Fibroblast of skin of left biceps (primary cell): ENCODE measurements around the gene CCM2L.

Experiments used
- DNase-seq, 2 experiments: peaks; one replicate each; pipeline ENCODE4 v3.0.0-alpha.2; 2013; ENCODE audit warnings: low read depth in 2 of 2

The CCM2L gene

DNA sequence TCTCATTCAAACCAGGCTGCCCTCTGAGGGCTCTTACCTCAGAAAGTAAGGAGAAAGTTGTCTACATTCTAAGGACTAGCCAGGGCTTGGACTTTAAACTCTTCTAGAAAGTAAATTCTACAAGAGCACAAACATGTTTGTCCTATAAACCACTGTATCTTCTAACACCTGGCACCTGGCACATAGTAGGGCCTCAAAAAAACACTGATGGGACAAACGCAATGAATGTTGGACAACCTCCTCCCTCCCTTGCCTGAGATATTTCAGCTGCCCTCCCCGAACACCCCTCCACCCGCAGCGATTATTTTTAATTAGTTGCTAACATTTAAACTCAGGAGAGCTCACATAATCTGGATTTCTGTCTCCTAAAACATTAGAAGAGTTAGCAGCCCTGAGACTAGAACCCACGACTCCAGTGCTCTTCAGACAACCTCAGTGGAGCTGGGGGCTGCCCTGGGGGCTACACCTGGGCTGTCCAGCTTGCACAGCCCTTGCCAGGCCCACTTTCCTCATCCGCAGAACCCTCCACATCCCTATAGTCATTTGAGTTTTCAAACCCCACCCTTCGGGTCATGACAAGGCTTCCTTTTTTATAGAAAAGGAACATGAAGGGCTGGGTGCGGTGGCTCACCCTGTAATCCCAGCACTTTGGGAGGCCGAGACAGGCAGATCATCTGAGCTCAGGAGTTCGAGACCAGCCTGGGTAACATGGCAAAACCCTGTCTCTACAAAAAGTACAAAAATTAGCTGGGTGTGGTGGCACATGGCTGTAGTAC lies 46.7 kb downstream of the CCM2L start:
- no peak for DNase-seq

GRCh38 chr20:32057656-32058184 lies 47.5 kb downstream of the CCM2L start:
- DNase-seq = no peak

- no peak for DNase-seq
Measured at GRCh38 chr20:32059189-32059588, 49.0 kb downstream of the CCM2L start.

- DNase-seq = no peak
Measured at GRCh38 chr20:32062776-32063170, 52.5 kb downstream of the CCM2L start.

GRCh38 chr20:32063695-32064094 lies 53.5 kb downstream of the CCM2L start:
- DNase-seq = no peak

- no peak for DNase-seq
Measured at GRCh38 chr20:32064667-32065066, 54.4 kb downstream of the CCM2L start.

- peak; percentile 96 for DNase-seq
Measured at GRCh38 chr20:32067234-32067821, 57.1 kb downstream of the CCM2L start.

GRCh38 chr20:32068174-32068573 lies 57.9 kb downstream of the CCM2L start:
- no peak for DNase-seq

GRCh38 chr20:32069711-32070110 lies 59.5 kb downstream of the CCM2L start:
- DNase-seq = no peak

DNA sequence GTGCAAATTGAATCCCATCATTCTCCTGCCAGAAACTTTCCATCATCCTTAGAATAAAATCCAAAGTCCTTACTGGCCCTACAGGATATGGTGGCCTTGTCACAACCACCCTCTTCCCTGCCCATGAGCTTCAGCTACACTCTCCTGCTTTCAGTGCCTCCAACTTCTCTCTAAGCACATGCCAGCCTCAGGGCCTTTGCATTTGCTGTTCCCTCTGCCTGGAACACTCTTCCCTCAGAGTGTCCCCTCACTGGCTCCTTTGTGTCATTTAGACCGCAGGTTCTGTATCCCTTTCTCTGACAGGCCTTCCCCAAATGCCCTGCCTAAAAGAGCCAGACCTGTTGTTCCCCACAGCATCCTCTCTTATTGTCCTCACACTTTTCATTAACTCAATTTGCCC lies 60.0 kb downstream of the CCM2L start:
- no peak for DNase-seq

DNA sequence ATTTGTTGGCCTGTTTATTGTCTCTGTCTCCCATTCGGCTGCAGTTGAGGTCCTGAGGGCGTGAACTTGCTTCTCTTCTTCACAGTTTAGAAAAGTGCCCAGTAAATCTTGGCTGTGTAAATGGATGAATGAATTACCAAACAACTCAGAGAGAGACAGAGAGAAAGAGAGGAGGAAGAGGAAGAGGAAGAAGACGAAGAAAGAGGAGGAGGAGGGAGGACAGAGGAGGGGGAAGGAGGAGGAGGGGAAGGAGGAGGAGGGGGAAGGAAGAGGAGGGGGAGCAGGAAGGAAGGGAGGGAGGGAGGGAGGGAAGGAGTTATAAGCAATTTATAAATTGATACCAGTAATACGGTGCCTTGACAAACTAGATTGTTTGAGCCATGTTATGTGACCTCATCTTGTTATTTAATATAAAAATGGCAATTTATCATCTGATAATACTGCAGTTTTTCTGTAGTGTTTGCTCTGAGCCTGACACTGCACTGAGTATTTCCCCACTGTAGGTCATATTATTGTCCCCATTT lies 60.5 kb downstream of the CCM2L start:
- DNase-seq = no peak

DNA sequence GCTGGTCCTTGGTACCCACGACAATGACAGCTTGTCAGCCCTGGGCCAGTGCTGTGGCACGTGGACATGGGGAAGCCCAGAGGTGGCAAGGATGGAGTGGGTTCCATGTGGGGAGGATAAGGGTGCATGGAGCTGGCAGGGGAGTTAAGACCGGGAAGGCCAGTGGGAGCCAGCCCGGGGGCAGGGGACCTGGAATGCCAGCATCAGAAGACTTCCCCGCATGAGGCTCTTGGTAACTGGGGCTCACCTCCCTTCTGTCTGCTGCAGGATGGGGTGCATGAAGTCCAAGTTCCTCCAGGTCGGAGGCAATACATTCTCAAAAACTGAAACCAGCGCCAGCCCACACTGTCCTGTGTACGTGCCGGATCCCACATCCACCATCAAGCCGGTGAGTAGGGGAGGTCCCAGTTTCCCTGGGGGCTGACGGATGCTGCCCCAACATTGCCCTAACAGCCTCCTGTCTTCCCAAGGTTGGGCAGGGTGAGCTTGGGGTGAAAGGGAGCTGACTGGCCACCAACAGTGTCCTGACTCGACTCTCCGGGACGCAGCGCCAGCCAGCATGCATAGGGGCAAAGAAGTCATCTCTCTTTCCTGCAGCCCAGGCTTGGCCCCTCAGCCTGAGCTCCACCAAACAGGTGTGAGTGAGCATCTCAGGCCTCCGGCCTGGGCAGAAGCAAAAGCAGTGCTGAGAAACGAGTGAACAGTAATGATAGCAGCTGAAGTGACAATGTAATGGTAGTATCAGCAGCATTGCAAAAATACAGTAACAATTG lies 61.3 kb downstream of the CCM2L start:
- DNase-seq = no peak

- no peak for DNase-seq
Measured at GRCh38 chr20:32072168-32072750, 62.0 kb downstream of the CCM2L start.

- DNase-seq = no peak
Measured at GRCh38 chr20:32075534-32075933, 65.3 kb downstream of the CCM2L start.

DNA sequence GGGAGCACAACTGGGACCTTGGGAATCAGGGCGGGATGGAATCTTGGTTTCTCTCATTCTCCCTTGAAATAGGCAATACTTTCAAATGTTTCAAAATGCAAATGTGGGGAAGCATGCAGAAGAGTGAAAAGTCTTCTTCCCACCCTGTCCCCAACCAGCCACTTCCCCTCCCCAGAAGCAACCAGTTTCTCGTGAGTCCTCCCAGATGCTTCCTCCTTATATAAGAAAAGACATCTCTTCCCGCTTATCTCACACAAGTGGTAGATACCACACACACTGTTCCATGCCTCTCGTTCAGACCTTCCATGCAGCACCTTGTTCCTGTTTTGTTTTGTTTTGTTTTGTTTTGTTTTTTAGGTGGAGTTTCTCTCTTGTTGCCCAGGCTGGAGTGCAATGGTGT lies 67.0 kb downstream of the CCM2L start:
- DNase-seq = no peak

DNA sequence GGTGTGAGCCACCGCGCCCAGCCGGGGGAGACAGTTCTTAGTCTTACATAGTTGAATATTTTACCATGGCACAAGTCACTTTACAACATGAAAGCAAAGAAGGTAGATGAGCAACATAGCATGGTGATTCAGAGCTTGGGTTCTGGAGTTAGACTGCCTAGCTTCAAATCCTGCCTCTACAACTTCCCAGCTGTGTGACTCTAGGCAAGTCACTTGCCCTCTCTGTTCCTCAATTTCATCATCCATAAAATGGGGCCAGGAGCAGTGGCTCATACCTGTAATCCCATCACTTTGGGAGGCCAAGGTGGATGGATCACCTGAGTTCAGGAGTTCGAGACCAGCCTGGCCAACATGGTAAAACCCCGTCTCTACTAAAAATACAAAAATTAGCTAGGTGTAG lies 68.1 kb downstream of the CCM2L start:
- DNase-seq = no peak

GRCh38 chr20:32078791-32079190 lies 68.6 kb downstream of the CCM2L start:
- DNase-seq = no peak

GRCh38 chr20:32079655-32080109 lies 69.4 kb downstream of the CCM2L start:
- DNase-seq = no peak

DNA sequence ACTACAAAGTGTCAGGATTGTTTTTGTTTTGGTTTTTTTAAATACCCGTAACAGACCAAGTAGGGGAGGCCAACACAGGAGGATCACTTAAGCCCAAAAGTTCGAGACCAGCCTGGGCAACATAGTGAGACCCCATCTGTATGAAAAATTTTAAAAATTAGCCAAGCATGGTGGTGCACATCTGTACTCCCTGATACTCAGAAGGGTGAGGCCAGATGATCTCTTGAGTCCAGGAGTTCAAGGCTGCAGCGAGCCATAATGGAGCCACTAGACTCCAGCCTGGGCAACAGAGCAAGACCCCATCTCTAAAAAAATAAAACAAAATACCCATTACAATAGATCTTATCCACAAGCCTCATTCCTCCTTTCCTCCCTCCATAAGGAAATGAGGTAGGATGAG lies 70.5 kb downstream of the CCM2L start:
- DNase-seq = no peak
